HG03045 (cell line): ENCODE results near the gene TRUB1.

Experiments
- ATAC-seq: cut with Tn5 transposase; IDR thresholded peaks from one replicate; pipeline ENCODE4 v1.9.1; 2021; ENCODE audit warnings: mild to moderate bottlenecking, moderate library complexity; ENCODE audit not compliant: unreplicated experiment

Gene TRUB1

GRCh38 chr10:115026056-115026745, 88.2 kb downstream of the TRUB1 start:
- ATAC-seq: no peak

- ATAC-seq: no peak
Measured at GRCh38 chr10:115026746-115027140, 88.7 kb downstream of the TRUB1 start.
